ENCODE results near the gene TOP1.

The TOP1 gene

GRCh38 chr20:41004531-41005360 lies 23.9 kb upstream of the TOP1 start:
- no peak for DNase-seq

GRCh38 chr20:41005361-41005729 lies 23.3 kb upstream of the TOP1 start:
- DNase-seq, result peak; percentile 60

- DNase-seq, result no peak
These were observed 22.3 kb upstream of the TOP1 start for GRCh38 chr20:41006126-41006935.

- no peak for DNase-seq
These were observed 21.6 kb upstream of the TOP1 start for GRCh38 chr20:41006936-41007474.

- DNase-seq, result no peak
These were observed 21.1 kb upstream of the TOP1 start for GRCh38 chr20:41007481-41007880.

- DNase-seq, result no peak
These were observed 18.7 kb upstream of the TOP1 start for GRCh38 chr20:41009946-41010345.

- DNase-seq, result no peak
These were observed 17.0 kb upstream of the TOP1 start for GRCh38 chr20:41011551-41012067.

GRCh38 chr20:41014561-41015088 lies 14.0 kb upstream of the TOP1 start:
- DNase-seq, result no peak

GRCh38 chr20:41017448-41018042 lies 11.1 kb upstream of the TOP1 start:
- DNase-seq, result no peak

GRCh38 chr20:41018153-41018552 lies 10.5 kb upstream of the TOP1 start:
- DNase-seq, result no peak

- no peak for DNase-seq
These were observed 5.1 kb upstream of the TOP1 start for GRCh38 chr20:41023549-41023948.

- DNase-seq, result no peak
These were observed 1.3 kb upstream of the TOP1 start for GRCh38 chr20:41027366-41027765.

GRCh38 chr20:41027872-41028358 lies 707 bp upstream of the TOP1 start:
- DNase-seq, result no peak

- DNase-seq, result no peak
These were observed 704 bp downstream of the TOP1 start for GRCh38 chr20:41029150-41029901.

GRCh38 chr20:41030061-41030460 lies 1.4 kb downstream of the TOP1 start:
- DNase-seq, result no peak

- no peak for DNase-seq
These were observed 2.1 kb downstream of the TOP1 start for GRCh38 chr20:41030531-41031242.

GRCh38 chr20:41031243-41031619 lies 2.6 kb downstream of the TOP1 start:
- DNase-seq, result no peak

GRCh38 chr20:41032271-41032670 lies 3.6 kb downstream of the TOP1 start:
- DNase-seq, result no peak

GRCh38 chr20:41034239-41034638 lies 5.6 kb downstream of the TOP1 start:
- DNase-seq, result no peak

GRCh38 chr20:41035207-41035606 lies 6.6 kb downstream of the TOP1 start:
- DNase-seq, result no peak

- DNase-seq, result no peak
These were observed 8.6 kb downstream of the TOP1 start for GRCh38 chr20:41037179-41037578.
